Keratinocyte (primary cell): ENCODE data around the gene CFAP58. TPM values are rescaled to one million over a fixed set of nuclear protein-coding genes. Genes with fewer than 3 reads are reported as not detected.
A peak's percentile ranks its signal among the peaks of the same experiment; 100 is the strongest.

ENCODE experiments used
- DNase-seq: peaks from one replicate; pipeline ENCODE4 v3.0.0-alpha.2; 2011; ENCODE audit warnings: low read depth, missing footprints, low spot score
- FAIRE-seq: peaks from 2 replicates; lab custom pipeline; 2011; peaks lifted over from hg19 to GRCh38; lab: Jason Lieb, UNC
- H2AFZ ChIP-seq: 2 replicates; pipeline ENCODE4 v1.6.0; 2012; ENCODE audit warnings: low read length, control low read depth, inconsistent platforms; ENCODE audit not compliant: control insufficient read depth
- H3K27ac ChIP-seq: 2 replicates; pipeline ENCODE4 v1.5.1; 2011; ENCODE audit warnings: low read length; ENCODE audit not compliant: control insufficient read depth, insufficient read depth
- H3K27me3 ChIP-seq: 3 replicates; pipeline ENCODE4 v1.6.0; 2011; ENCODE audit warnings: low read length; ENCODE audit not compliant: control insufficient read depth, insufficient read depth; ENCODE audit errors: extremely low read depth
- H3K36me3 ChIP-seq, 2 experiments: 2 replicates in 1 of 2; 3 replicates in 1 of 2; pipeline ENCODE4 v1.5.1; 2011; ENCODE audit warnings: low read length in 2 of 2, mild to moderate bottlenecking in 1 of 2; ENCODE audit not compliant: control insufficient read depth in 2 of 2, insufficient read depth in 2 of 2; ENCODE audit errors: extremely low read depth in 1 of 2
- H3K4me1 ChIP-seq: 3 replicates; pipeline ENCODE4 v1.5.1; 2011; ENCODE audit warnings: low read length; ENCODE audit not compliant: control insufficient read depth, insufficient read depth; ENCODE audit errors: extremely low read depth
- H3K4me2 ChIP-seq: 3 replicates; pipeline ENCODE4 v1.6.0; 2011; ENCODE audit warnings: low read depth, low read length; ENCODE audit not compliant: control insufficient read depth, insufficient read depth; ENCODE audit errors: extremely low read depth
- H3K4me3 ChIP-seq, 3 experiments: fragments of 200-600 bp in 1 of 3; sonication (generic) in 1 of 3; 2 replicates in 2 of 3; 3 replicates in 1 of 3; pipeline ENCODE4 v1.5.1; 2011 to 2016; ENCODE audit warnings: low read length in 3 of 3, mild to moderate bottlenecking in 3 of 3, control low read depth in 2 of 3, inconsistent platforms in 1 of 3, low read depth in 1 of 3, mixed read lengths in 1 of 3, mixed run types in 1 of 3, moderate library complexity in 1 of 3; ENCODE audit not compliant: control insufficient read depth in 2 of 3, insufficient read depth in 2 of 3; ENCODE audit errors: extremely low read depth in 1 of 3
- H3K79me2 ChIP-seq: 2 replicates; pipeline ENCODE4 v1.6.0; 2012; ENCODE audit warnings: low read length; ENCODE audit not compliant: control insufficient read depth, insufficient read depth
- H3K9ac ChIP-seq: 3 replicates; pipeline ENCODE4 v1.6.0; 2011; ENCODE audit warnings: low read length; ENCODE audit not compliant: control insufficient read depth, insufficient read depth; ENCODE audit errors: extremely low read depth
- H3K9me1 ChIP-seq: 3 replicates; pipeline ENCODE4 v1.6.0; 2011; ENCODE audit warnings: low read length; ENCODE audit not compliant: control insufficient read depth, insufficient read depth; ENCODE audit errors: extremely low read depth
- H3K9me3 ChIP-seq: 2 replicates; pipeline ENCODE4 v1.5.1; 2012; ENCODE audit warnings: low read depth, low read length; ENCODE audit not compliant: control insufficient read depth
- H4K20me1 ChIP-seq: 3 replicates; pipeline ENCODE4 v1.6.0; 2011; ENCODE audit warnings: low read length; ENCODE audit not compliant: control insufficient read depth, insufficient read depth; ENCODE audit errors: extremely low read depth
- EZH2 ChIP-seq: IDR thresholded peaks from one replicate; pipeline ENCODE4 v1.6.1; 2012; ENCODE audit warnings: inconsistent platforms, mild to moderate bottlenecking, low read length, moderate library complexity
- dilution Hi-C: fragments of 300-500 bp; cut with MboI; formaldehyde crosslinking; loops from one replicate; pipeline ENCODE4 v1.7.0; 2020; ENCODE audit warnings: low sequenced_read_pairs; ENCODE audit not compliant: extremely low pct_ligation_motif_present
- polyA plus RNA-seq, 5 experiments: library from polyadenylated mRNA; depleted of rRNA in 3 of 5; stranded (reverse) in 3 of 5; stranded (forward) in 1 of 5; unstranded in 1 of 5; fragments of >200 nt; gene quantifications; 1 replicate in 1 of 5; 2 replicates in 3 of 5; 3 replicates in 1 of 5; pipeline versions ENCODE4 v1.2.1 to v1.2.3, GENCODE V29; 2011 to 2012; ENCODE audit warnings: missing spikeins in 2 of 5, low read depth in 1 of 5, low replicate concordance in 1 of 5
- TF ChIP-seq, protein P1 (sequence below), 3 experiments: IDR thresholded peaks in 1 of 3; conservative IDR thresholded peaks in 1 of 3; optimal IDR thresholded peaks in 1 of 3; 2 replicates in 2 of 3; 3 replicates in 1 of 3; pipeline versions ENCODE3 to v1.5.1; 2011; ENCODE audit warnings: low read length in 3 of 3, mild to moderate bottlenecking in 3 of 3, moderate library complexity in 2 of 3, control low read depth in 1 of 3, inconsistent platforms in 1 of 3; ENCODE audit not compliant: insufficient read depth in 2 of 3; ENCODE audit errors: extremely low read depth in 1 of 3

CFAP58 gene
- polyA plus RNA-seq, 1 donor (not counting 4 experiments of a cell fraction or from before 2014, with no cell fraction given) = 2.3 TPM

DNA sequence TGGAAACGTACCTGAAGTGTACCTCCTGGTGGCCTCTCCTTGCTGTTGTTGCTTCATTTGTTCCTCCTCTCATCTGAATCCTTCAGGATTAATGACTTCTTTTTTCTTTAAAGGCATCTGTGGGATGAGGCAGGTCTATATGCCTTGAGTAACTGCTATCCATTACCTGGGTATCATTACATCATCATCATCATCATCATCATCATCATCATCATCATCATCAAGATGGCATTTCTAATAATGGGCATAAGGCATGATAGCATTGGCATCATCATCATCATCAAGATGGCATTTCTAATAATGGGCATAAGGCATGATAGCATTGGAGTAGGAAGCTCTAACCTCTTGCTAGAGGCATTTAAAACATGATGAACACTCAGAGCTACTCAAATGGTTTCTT lies 59.9 kb downstream of the CFAP58 start:
- no peak overlapping the region for H3K27ac ChIP-seq
- H3K9me1 ChIP-seq = no peaks in the 10 kb centered on the region
- no peak overlapping the region for H3K9ac ChIP-seq
- H3K27me3 ChIP-seq = no peaks in the 10 kb centered on the region
- DNase-seq = no peak
- H4K20me1 ChIP-seq = no peaks in the 10 kb centered on the region
- H3K4me1 ChIP-seq = peaks cover 16% of the 10 kb centered on the region
- no peaks in the 10 kb centered on the region for H3K36me3 ChIP-seq
- no peak overlapping the region for H2AFZ ChIP-seq
- FAIRE-seq = no peak
- H3K9me3 ChIP-seq = no peaks in the 10 kb centered on the region
- no peak overlapping the region for H3K4me2 ChIP-seq
- H3K4me3 ChIP-seq = no peak overlapping the region
- H3K79me2 ChIP-seq = no peaks in the 10 kb centered on the region
- TF ChIP-seq, protein P1, sequence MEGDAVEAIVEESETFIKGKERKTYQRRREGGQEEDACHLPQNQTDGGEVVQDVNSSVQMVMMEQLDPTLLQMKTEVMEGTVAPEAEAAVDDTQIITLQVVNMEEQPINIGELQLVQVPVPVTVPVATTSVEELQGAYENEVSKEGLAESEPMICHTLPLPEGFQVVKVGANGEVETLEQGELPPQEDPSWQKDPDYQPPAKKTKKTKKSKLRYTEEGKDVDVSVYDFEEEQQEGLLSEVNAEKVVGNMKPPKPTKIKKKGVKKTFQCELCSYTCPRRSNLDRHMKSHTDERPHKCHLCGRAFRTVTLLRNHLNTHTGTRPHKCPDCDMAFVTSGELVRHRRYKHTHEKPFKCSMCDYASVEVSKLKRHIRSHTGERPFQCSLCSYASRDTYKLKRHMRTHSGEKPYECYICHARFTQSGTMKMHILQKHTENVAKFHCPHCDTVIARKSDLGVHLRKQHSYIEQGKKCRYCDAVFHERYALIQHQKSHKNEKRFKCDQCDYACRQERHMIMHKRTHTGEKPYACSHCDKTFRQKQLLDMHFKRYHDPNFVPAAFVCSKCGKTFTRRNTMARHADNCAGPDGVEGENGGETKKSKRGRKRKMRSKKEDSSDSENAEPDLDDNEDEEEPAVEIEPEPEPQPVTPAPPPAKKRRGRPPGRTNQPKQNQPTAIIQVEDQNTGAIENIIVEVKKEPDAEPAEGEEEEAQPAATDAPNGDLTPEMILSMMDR (optimal IDR thresholded peaks at IDR 0.05 in 1 of 3, IDR thresholded peaks at IDR 0.05 in 1 of 3, conservative IDR thresholded peaks at IDR 0.05 in 1 of 3; ENCODE audit: extremely low read depth in 1 of 3, insufficient read depth in 2 of 3, low read length in 3 of 3) = no peak
- TF ChIP-seq EZH2 = no peak
- dilution Hi-C loops = loop anchor here (25.0 kb wide), 1 partner anchor 174 kb away; no protein-coding TSS in a partner anchor

DNA sequence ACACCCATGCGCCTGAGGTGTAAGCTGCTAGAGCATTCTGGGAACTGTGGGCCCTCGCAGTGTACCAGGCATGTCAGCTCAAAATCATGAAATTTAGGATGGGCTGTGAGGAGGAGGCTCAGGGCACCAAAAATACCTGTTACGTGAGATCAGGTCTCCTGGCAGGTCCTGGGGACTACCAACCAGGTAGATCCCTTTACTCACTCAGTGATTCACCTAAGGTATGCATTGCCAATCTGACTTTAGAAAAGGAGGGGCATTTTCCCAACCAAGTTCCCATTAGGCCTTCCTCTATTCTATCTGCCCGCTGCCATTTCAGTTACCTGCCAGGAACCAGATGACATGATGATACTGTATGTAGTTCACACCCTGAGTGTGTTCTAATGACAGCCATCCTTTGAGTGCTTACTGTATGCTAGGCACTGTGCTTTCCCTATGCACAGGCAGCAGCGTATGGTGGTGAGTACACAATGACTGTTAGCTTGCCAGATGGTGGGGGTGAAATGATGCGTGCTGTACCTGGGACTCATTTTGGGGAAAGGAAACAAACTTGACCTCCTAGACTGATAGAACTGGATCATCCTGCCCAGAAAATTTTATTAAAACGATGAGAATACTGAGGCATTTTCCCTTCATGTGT lies 62.0 kb downstream of the CFAP58 start:
- no peaks in the 10 kb centered on the region for H3K9me3 ChIP-seq
- TF ChIP-seq, protein P1 (optimal IDR thresholded peaks at IDR 0.05 in 1 of 3, IDR thresholded peaks at IDR 0.05 in 1 of 3, conservative IDR thresholded peaks at IDR 0.05 in 1 of 3; ENCODE audit: extremely low read depth in 1 of 3, insufficient read depth in 2 of 3, low read length in 3 of 3) = no peak
- no peak for TF ChIP-seq EZH2
- no peak overlapping the region for H3K9ac ChIP-seq
- H3K4me3 ChIP-seq = no peak overlapping the region
- H3K9me1 ChIP-seq = no peaks in the 10 kb centered on the region
- dilution Hi-C loops = loop anchor here (25.0 kb wide), 1 partner anchor 172 kb away; no protein-coding TSS in a partner anchor
- FAIRE-seq (peak; percentile 98), DNase-seq (peak; percentile 64)
- H3K4me2 ChIP-seq = peak overlapping the region; percentile 3
- H4K20me1 ChIP-seq = no peaks in the 10 kb centered on the region
- H3K27ac ChIP-seq = peak overlapping the region; percentile 28
- H3K27me3 ChIP-seq = no peaks in the 10 kb centered on the region
- H3K4me1 ChIP-seq = peaks cover 23% of the 10 kb centered on the region
- no peaks in the 10 kb centered on the region for H3K79me2 ChIP-seq
- peak overlapping the region; percentile 74 for H2AFZ ChIP-seq
- H3K36me3 ChIP-seq = no peaks in the 10 kb centered on the region
